Measurements from ENCODE around the gene SLC35A2.

Gene SLC35A2

DNA sequence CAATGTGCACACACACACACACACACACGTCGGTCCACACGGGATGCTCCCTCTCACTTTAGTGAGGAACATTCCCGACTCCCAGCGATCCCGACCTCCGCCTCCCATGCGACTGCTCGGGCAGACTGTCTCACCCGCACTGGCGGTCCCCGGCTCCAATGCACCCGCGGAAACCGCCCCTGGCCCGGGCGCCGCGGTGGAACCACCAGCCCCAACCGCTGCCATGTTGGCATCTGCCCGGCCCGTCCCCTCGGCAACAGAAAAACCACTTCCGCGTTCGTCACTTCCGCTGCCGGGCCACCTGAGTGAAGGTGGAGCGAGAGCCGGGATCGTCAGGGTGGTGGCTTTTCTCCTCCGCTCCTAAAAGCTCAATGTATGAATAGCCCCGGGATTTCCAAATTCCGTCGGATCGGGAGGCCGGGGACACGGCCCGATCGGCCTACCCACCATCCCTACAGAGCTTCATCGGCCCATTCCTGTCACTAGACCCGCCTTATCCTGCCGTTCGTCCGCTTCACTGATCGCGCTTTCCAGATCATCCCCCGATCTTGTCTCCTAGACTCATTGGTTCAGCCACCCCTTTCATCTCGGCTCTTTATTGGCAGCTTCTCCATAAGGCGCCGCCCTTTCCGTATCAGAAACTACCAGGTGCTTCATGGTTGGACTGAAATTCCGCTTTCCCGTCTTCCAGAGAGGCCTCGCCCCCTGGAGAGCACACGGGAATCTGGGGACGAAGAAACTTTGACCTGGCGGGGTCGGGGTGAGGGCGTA is at the start of gene SLC35A2:
SLC35A2 (minus strand) TSS at position 235 of the 771 bp plus-strand sequence; CDS start at position 225, 10 bp downstream.
- peak within 1 kb of the TSS; percentile 80 for H3K4me3 ChIP-seq (ENCODE audit: low read depth, low read length)
- peak; percentile 83 for DNase-seq (ENCODE audit: low read depth)
- TF ChIP-seq, protein P1, sequence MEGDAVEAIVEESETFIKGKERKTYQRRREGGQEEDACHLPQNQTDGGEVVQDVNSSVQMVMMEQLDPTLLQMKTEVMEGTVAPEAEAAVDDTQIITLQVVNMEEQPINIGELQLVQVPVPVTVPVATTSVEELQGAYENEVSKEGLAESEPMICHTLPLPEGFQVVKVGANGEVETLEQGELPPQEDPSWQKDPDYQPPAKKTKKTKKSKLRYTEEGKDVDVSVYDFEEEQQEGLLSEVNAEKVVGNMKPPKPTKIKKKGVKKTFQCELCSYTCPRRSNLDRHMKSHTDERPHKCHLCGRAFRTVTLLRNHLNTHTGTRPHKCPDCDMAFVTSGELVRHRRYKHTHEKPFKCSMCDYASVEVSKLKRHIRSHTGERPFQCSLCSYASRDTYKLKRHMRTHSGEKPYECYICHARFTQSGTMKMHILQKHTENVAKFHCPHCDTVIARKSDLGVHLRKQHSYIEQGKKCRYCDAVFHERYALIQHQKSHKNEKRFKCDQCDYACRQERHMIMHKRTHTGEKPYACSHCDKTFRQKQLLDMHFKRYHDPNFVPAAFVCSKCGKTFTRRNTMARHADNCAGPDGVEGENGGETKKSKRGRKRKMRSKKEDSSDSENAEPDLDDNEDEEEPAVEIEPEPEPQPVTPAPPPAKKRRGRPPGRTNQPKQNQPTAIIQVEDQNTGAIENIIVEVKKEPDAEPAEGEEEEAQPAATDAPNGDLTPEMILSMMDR (conservative IDR thresholded peaks at IDR 0.05; ENCODE audit: low read depth, low read length): no peak

DNA sequence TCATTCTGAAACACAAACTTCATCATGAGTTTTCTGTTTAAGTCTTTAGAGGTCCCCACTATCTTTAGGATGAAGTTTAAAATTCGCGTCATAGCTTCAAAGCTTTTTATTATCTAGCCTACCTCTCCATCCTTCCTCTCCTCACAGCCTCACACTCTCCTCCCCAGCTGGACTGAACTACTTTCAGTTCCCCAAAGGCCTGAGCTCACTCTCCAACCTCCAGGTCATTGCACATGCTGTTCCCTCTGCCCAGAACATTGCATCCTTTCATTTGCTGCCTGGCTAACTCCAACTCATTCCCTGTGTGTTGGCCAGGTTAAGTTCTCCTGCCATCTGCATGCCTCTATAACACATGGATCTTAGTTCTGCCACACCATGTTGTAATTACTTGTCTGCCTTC is 48.8 kb upstream of the SLC35A2 start:
- TF ChIP-seq, protein P1 (conservative IDR thresholded peaks at IDR 0.05; ENCODE audit: low read depth, low read length): no peak
- H3K4me3 ChIP-seq (ENCODE audit: low read depth, low read length): no peak overlapping the region
- no peak for DNase-seq (ENCODE audit: low read depth)

DNA sequence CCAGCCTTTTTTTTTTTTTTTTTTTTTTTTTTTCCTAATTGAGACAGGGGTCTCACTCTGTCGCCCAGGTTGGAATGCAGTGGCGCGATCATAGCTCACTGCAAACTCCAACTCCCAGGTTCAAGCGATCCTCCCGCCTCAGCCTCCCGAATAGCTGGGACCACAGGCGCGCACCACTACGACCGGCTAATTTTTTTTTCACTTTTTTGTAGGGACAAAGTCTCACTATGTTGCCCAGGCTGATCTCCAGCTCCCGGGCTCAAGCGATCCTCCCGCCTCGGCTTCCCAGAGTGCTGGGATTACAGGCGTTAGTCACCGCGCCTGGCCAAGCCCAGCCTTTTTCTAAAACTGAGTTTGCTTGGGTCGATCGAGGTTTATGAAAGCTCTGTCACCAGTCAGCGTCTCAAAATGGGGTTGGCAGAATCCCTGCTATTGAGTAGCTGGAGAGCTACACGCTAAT is 47.2 kb upstream of the SLC35A2 start:
- TF ChIP-seq, protein P1 (conservative IDR thresholded peaks at IDR 0.05; ENCODE audit: low read depth, low read length): no peak
- peak; percentile 59 for DNase-seq (ENCODE audit: low read depth)
- peak overlapping the region; percentile 56 for H3K4me3 ChIP-seq (ENCODE audit: low read depth, low read length)

DNA sequence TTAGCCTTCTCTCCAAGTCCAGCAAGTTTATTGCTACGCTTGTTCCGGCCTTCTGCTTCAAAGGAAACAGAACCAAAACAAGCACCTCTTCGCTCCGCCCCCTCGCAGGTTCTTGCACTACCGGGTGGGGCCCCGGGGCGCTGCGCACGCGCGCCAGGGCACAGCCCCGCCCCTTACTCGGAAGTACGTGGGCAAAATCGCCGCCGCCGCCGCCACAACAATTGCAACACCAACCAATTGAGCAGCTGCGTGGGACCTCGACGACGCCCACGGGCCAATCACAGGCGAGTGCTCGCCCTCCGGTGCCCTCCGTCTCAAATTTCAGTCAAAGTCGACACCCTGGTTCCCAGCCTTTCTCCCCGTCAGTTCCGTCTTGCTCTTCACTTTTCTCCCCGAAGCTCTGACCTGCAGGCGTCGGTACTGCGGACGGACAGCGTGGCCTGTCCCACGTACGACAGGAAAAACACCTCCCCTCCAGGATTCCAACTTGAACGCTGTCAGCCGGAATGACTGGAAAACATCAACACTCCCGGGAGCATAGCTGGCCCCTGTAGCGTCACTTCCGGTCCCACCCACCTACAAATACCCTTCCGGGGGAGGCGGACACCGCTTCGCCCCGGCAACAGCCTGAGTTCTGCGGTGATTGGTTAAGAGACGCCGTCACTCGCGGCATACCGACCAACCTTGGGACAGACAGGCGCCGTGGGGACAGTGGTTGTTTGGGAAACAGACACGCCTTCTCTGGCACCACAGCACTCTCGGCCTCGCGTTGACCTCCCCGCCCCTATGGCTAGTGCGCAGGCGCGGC is 46.6 kb upstream of the SLC35A2 start:
- peak overlapping the region; percentile 70 for H3K4me3 ChIP-seq (ENCODE audit: low read depth, low read length)
- TF ChIP-seq, protein P1 (conservative IDR thresholded peaks at IDR 0.05; ENCODE audit: low read depth, low read length): no peak
- peak; percentile 99 for DNase-seq (ENCODE audit: low read depth)

DNA sequence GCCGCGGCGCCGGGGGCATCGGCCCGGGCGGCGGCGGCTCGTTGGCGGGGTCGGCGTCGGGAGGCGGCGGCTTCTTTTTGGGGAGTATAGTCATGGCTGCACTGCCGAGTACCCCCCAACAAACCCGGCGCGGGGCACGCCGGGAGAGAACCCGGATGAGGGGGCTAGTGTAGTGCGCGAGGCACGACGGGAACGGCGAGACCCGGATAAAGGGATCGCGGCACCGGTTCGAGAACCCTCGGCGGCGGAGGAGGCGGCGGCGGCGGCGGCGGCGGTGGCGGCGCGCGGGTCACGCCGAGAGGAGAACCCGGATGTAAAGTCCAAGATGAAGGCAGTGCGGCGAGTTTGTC is 46.0 kb upstream of the SLC35A2 start, which contains the start of gene OTUD5:
OTUD5 (minus strand) TSS at position 131 of the 350 bp plus-strand sequence; CDS start at position 94, 37 bp downstream.
- H3K4me3 ChIP-seq (ENCODE audit: low read depth, low read length): peak within 1 kb of the TSS; percentile 70
- DNase-seq (ENCODE audit: low read depth): no peak
- TF ChIP-seq, protein P1 (conservative IDR thresholded peaks at IDR 0.05; ENCODE audit: low read depth, low read length): no peak

DNA sequence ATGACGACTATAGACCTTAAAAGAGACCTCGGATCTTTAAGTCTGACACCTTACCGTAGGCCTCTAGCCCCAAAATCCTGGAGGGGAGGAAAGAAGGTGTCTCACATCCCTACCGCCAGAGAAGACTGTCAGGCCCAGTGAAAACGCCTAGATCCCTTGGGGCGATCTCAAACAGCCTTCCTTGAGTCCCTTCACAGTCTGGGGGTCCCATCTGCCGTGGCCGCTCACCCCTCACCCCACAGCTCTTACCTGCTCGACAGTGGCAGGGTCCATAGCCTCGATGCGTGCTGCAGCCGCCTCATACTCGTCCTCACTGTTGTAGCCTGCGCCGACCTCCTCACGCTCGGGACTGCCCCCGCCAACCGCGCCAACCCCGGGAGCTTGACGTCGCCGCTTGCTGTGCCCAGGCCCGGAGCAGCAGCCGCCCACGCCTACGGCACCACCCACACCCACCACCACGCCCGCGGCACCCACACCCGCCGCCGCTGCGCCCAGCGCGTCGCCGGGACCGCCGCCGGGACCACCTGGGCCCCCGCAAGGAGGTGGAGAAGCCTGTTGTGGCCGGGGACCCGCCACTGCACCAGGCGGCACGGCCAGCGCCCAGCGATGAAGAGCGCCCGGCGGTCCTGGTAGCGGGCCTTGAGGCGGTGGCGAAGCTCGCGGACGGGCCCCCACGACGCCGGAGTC is 45.4 kb upstream of the SLC35A2 start:
- TF ChIP-seq, protein P1 (conservative IDR thresholded peaks at IDR 0.05; ENCODE audit: low read depth, low read length): no peak

More for the DNA sequence above, 45.4 kb upstream of the SLC35A2 start:
- DNase-seq (ENCODE audit: low read depth): no peak
- H3K4me3 ChIP-seq (ENCODE audit: low read depth, low read length): peak overlapping the region; percentile 70
